Kidney (tissue), 14 donors: Measurements from ENCODE around the gene WSCD2. TPM values are rescaled to one million over a fixed set of nuclear protein-coding genes. Genes with fewer than 3 reads are reported as not detected.

Experiments
- DNase-seq, 5 donors: peaks; one replicate each; pipeline ENCODE4 v3.0.0-alpha.2; 2013 to 2020
- FAIRE-seq: peaks from 2 replicates; lab custom pipeline; 2012; peaks lifted over from hg19 to GRCh38; lab: Jason Lieb, UNC
- H3K27ac ChIP-seq, 2 donors: one replicate each; pipeline ENCODE4 v1.7.0; 2013; ENCODE audit warnings: low read depth in 2 of 2, low read length in 2 of 2, inconsistent platforms in 1 of 2
- H3K27me3 ChIP-seq: one replicate; pipeline ENCODE4 v1.7.1; 2013; ENCODE audit warnings: low read length, inconsistent platforms; ENCODE audit not compliant: control insufficient read depth, insufficient read depth
- H3K36me3 ChIP-seq, 3 donors: one replicate each; pipeline versions ENCODE4 v1.7.0 to v1.7.1; 2013; ENCODE audit warnings: low read length in 3 of 3, control low read depth in 1 of 3, inconsistent platforms in 1 of 3; ENCODE audit not compliant: insufficient read depth in 3 of 3, control insufficient read depth in 2 of 3
- H3K4me1 ChIP-seq, 3 donors: one replicate each; pipeline versions ENCODE4 v1.7.0 to v1.7.1; 2013; ENCODE audit warnings: low read length in 3 of 3, inconsistent platforms in 1 of 3, low read depth in 1 of 3; ENCODE audit not compliant: control insufficient read depth in 2 of 3, insufficient read depth in 2 of 3
- H3K4me3 ChIP-seq, 3 donors: one replicate each; pipeline versions ENCODE4 v1.7.0 to v1.8.1; 2013; ENCODE audit warnings: low read length in 3 of 3, control low read depth in 1 of 3, inconsistent platforms in 1 of 3
- H3K9ac ChIP-seq, 3 donors: one replicate each; pipeline versions ENCODE4 v1.7.0 to v1.7.1; 2013; ENCODE audit warnings: low read length in 3 of 3, control low read depth in 1 of 3, inconsistent platforms in 1 of 3
- H3K9me3 ChIP-seq, 3 donors: one replicate each; pipeline versions ENCODE4 v1.7.0 to v1.7.1; 2013; ENCODE audit warnings: low read length in 3 of 3, control low read depth in 1 of 3, inconsistent platforms in 1 of 3; ENCODE audit not compliant: control insufficient read depth in 2 of 3, insufficient read depth in 1 of 3
- intact Hi-C: fragments of 100-400 bp; cut with DNase I; formaldehyde crosslinking; loops from one replicate; pipeline ENCODE4 v1.11.1; 2022
- polyA plus RNA-seq: library from polyadenylated mRNA; stranded (reverse); fragments of 350-450 nt; fragmentation: Illumina TruSeq; extraction: RNeasy Lipid Tissue Mini Kit (QIAGEN cat#74804); gene quantifications from one replicate; pipeline ENCODE4 v1.2.3, GENCODE V29; 2014; ENCODE audit warnings: low read depth, low replicate concordance; ENCODE audit not compliant: insufficient read depth
- total RNA-seq: library from RNA; stranded (reverse); fragmentation: NEBNext Ultra II Directional; extraction: Animal tissue kit (Norgen Biotek cat#: 25700); gene quantifications from one replicate; pipeline ENCODE4 v1.2.1, GENCODE V29; 2021
- TF ChIP-seq, protein P1 (sequence below): IDR thresholded peaks from 3 replicates; pipeline ENCODE4 v1.5.1; 2012; ENCODE audit warnings: mild to moderate bottlenecking, moderate library complexity, borderline replicate concordance; ENCODE audit not compliant: insufficient read depth; ENCODE audit errors: extremely low read depth
- donor health status: control.
- donor health status: control.
- donor health status: control.
- donor health status: control.
- donor health status: control.
- donor health status: DM: yes; HTN: yes; CAD: no.
- donor health status: Normal renal cell carcinoma (clear cell type).

WSCD2 gene
- total and polyA plus RNA-seq, 2 donors from 2014 or later = 1.6 to 2.0 TPM

- Histone ChIP-seq H3K4me1 (peaks cover 0 to 20% (median 8%) of the 10 kb centered on the region in 3 donors), H3K36me3 (no peaks in the 10 kb centered on the region), H3K27ac (no peak overlapping the region), H3K9me3 (no peaks in the 10 kb centered on the region), H3K27me3 (no peaks in the 10 kb centered on the region), H3K4me3 (no peak overlapping the region), H3K9ac (no peak overlapping the region)
- DNase-seq (peak in 1 of 5 donors; percentile 23), FAIRE-seq (no peak)
- intact Hi-C loops = no loop called here
- TF ChIP-seq, protein P1, sequence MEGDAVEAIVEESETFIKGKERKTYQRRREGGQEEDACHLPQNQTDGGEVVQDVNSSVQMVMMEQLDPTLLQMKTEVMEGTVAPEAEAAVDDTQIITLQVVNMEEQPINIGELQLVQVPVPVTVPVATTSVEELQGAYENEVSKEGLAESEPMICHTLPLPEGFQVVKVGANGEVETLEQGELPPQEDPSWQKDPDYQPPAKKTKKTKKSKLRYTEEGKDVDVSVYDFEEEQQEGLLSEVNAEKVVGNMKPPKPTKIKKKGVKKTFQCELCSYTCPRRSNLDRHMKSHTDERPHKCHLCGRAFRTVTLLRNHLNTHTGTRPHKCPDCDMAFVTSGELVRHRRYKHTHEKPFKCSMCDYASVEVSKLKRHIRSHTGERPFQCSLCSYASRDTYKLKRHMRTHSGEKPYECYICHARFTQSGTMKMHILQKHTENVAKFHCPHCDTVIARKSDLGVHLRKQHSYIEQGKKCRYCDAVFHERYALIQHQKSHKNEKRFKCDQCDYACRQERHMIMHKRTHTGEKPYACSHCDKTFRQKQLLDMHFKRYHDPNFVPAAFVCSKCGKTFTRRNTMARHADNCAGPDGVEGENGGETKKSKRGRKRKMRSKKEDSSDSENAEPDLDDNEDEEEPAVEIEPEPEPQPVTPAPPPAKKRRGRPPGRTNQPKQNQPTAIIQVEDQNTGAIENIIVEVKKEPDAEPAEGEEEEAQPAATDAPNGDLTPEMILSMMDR = no peak
Observed at GRCh38 chr12:108298761-108299275, 169.7 kb downstream of the WSCD2 start.

GRCh38 chr12:108299516-108299915 lies 170.4 kb downstream of the WSCD2 start:
- H3K27me3 ChIP-seq = no peaks in the 10 kb centered on the region
- H3K9me3 ChIP-seq = no peaks in the 10 kb centered on the region
- peak in 1 of 5 donors; percentile 7 for DNase-seq
- intact Hi-C loops = no loop called here
- no peak overlapping the region for H3K4me3 ChIP-seq
- H3K4me1 ChIP-seq = peaks cover 2 to 27% (median 11%) of the 10 kb centered on the region in 3 donors
- no peaks in the 10 kb centered on the region for H3K36me3 ChIP-seq
- H3K9ac ChIP-seq = no peak overlapping the region
- TF ChIP-seq, protein P1 = no peak
- no peak for FAIRE-seq
- H3K27ac ChIP-seq = no peak overlapping the region

Other genes with a start within 250 kb of the WSCD2 start
- 25.7 TPM for gene CMKLR1, start 210.0 kb downstream of the WSCD2 start, total RNA-seq
- 6.1 TPM for gene CMKLR1, start 210.0 kb downstream of the WSCD2 start, polyA plus RNA-seq